GM18951 (cell line): ENCODE data around the gene ROBO3.

Experiments used
- POLR2A ChIP-seq: IDR thresholded peaks from 4 replicates; pipeline ENCODE4 v1.6.1; 2011; ENCODE audit warnings: mild to moderate bottlenecking; ENCODE audit not compliant: insufficient read length, insufficient read depth; ENCODE audit errors: extremely low read depth
- in situ Hi-C: fragments of 300-500 bp; cut with MboI; formaldehyde crosslinking; loops from one replicate; pipeline ENCODE4 v1.12.0; 2022; ENCODE audit warnings: low sequenced_read_pairs, mixed read lengths, inconsistent platforms; ENCODE audit not compliant: unreplicated experiment

ROBO3 gene

DNA sequence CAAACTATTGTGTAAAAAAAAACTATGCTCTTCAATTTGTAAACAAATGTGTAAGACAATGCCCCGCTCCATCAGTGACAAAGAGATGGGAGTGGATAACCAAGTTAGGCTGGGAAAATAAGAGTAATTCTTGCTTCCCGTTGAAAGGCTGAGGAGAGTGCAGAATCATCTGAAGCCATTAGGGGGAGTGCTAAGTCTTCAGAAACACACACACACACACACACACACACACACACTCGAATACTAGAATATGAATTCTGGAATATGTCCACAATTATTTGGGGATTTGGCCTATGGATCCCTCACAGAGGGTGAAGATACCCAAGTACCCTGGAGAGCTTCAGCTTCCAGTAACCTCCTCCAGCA lies 27.8 kb upstream of the ROBO3 start:
- in situ Hi-C loops, result loop anchor here (10.0 kb wide), 1 partner anchor 173 kb away; no protein-coding TSS in a partner anchor
- no peak for TF ChIP-seq POLR2A

DNA sequence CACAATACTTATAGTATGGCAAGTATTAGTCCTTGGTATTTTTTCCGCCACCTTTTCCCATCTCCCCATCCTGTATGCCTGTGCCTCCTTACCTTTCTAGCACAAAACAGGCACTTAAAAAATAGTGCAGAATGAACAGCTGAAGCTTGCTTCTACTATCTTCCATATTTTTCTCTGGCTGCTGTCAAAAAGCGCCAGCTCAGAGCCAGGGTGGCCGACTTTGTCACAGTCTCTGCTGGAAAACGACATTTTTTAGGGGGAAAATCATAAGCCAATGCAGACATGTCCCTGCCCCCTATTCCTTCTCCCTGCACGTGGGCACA lies 26.5 kb upstream of the ROBO3 start:
- in situ Hi-C loops, result loop anchor here (10.0 kb wide), 1 partner anchor 174 kb away; no protein-coding TSS in a partner anchor
- no peak for TF ChIP-seq POLR2A

DNA sequence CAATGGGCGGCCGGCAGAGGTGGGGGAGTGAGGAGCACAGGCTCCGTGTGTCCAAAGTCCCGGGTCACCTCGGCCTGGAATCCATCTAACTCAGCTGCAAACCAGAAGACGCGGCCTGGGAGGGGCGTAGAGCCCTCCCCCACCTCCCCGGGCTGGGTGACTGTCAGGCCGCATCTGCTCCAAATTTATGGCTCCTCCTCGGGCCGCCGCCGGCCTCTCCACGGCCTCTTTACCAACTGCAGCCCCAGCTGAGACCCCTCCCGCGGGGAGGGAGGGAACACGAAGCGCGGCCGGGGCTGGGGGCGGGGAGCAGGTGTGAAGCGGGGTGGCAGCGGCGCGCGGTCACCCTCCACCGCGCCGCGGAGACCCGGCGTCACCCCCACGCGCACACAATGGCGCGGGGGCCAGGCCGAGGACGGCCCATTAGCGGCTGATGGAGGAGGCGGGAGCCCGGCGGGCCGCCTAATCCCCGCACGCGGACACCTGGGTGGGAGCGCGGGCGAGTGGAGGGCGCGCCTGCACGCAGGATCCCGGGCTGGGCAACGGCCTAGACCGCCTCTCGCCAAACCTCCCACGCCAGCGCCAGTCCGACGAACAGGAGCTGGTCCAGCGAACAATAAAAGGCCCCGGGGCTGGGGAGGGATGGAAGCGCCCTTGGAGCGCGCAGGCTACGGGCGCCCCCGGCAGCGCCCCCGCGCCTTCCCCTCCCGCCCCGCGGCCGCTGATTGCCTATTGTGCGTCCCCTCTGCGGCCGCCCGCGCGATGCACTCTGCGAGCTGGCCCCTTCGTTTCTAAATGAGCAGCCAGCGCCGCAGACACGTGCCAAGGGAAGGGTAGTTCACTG lies 25.9 kb upstream of the ROBO3 start:
- in situ Hi-C loops, result loop anchor here (10.0 kb wide), 1 partner anchor 175 kb away; no protein-coding TSS in a partner anchor

DNA sequence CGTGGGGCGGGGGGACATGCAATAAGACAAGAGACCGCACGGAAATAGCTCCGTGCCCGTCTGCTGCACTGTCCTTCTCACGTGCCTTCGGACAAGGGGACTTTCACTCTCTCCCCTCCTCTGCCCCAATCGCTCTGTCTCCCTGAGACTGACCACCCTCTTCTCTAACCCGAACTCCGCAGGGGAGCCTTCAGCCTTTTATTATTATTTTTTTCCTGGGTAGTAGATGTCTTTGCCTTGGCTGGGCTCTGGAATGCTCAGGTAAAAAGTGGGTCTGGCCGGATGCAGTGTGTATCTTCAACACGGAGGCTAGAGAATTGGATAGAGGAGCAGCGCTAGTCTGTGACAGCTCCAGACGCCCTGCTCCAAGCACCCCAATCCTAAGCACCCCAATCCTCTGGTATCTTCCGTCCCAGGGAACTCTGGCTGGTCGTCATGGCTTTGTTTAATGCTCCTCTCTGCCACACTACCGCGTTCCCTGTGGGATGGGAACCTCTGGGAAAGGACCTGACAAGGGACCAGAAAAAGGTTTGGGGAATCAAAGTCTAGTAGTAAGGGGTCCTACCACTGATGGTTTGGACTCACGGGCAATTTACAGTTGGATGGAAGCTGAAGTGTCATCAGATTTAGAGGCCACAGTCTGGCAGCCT lies 25.1 kb upstream of the ROBO3 start:
- TF ChIP-seq POLR2A, result no peak
- in situ Hi-C loops, result loop anchor here (10.0 kb wide), 1 partner anchor 175 kb away; no protein-coding TSS in a partner anchor

More for the DNA sequence above, 25.9 kb upstream of the ROBO3 start:
- TF ChIP-seq POLR2A, result no peak

DNA sequence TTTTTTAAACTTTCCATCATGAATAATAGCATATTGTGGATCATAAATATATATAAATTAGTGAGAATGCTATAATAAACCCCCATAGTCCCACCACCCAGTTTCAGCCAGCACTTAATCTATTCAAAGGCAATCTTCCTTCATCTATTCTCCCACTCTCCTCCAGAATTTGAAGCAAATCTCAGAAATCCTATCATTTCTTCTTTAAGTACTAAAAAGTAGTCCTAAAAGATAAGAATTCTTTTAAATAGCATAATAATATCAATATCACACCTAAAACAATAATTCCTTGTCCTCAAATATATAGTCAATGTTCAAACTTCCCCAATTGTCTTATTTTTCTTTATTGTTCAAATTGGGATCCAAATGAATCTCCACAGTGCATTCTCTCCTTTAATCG lies 24.6 kb upstream of the ROBO3 start:
- in situ Hi-C loops, result no loop called here
- no peak for TF ChIP-seq POLR2A

DNA sequence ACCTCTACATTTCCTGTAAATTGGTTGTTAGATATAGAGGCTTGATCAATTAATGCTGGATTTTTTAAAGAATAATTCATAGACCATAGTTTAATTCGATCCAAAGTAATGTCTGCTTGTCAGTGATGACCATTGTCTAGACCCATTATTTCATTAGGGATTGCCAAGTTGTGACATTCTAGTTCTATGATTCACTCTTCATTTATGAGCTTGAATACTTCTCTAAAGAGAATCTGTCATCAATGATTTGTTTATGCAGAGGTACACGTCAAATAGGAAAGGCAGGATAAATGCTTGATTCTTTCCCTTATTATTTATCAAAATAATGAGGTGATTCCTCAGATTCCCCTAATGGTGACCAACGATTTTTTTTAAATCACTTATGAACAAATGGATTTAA lies 24.0 kb upstream of the ROBO3 start:
- in situ Hi-C loops, result no loop called here
- TF ChIP-seq POLR2A, result no peak

DNA sequence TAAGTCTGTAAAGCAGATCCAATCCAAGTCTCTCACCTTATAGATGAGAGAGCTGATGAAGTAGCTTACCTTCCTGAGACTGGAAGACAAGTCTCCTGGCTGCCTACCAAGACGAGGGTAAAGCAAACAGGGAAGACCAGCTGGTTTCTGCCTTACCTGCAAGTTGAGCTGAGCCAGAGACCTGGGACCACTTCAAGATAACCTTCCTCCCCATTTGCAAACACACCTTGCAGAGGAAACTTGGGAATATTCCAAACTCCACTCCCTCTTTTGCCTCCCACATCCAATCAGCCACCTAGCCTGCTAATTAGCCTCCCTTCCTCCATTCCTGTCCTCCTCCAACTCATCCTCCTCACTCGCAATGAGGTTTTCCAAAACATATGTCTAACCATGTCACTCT lies 23.4 kb upstream of the ROBO3 start:
- in situ Hi-C loops, result no loop called here
- TF ChIP-seq POLR2A, result no peak

DNA sequence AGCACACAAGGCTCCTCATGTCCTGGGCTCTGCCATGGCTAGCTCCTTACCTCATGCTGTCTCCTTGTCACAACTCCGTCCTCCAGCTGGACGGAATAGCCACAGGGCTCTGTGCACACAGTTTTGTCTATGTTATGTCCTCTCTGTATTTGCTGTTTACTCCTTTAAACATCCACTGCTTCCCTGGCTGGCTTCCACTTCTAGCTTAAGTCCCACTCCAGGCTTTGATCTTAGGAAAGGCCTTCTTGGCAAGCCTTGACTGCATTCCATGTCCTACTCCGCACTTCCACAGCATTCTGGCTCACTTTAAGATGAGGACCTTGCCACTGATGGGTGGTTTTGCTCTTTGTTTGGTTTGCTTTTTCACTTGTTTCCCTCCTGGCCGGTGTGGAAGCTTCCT lies 22.9 kb upstream of the ROBO3 start:
- in situ Hi-C loops, result no loop called here
- no peak for TF ChIP-seq POLR2A

DNA sequence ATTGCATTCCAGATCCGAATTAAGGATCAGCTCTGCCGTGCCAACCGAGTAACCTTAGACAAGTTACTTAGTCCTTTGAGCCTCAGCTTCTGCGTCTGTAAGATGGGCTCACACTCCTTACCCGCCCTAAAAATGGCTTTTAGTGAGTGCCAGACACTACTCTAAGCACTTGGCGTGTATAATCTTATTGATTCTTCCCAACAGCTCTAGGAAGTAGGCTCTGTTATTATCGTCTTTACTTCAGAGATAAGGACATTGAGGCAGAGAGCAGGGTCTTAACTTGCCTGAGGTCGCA lies 21.7 kb upstream of the ROBO3 start:
- no peak for TF ChIP-seq POLR2A
- in situ Hi-C loops, result no loop called here

DNA sequence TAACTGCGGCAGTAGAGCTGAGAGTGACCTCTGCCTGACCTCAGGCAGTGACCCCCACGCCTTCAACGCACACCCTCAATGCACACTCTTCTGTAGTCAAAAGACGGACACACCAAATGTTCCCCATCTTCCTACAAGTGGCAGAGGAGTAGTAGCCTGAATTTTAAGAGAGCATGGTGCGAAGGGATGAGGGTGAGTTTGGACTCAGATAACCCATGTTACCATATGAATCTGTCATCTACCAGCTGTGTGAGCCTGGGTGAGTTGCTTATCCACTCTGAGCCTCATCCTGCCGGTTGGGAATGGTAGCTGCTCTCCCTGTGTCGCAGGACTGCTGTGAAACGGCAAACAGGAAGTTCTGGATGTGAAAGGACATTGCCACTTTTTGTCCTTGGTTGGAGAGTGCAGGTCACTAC lies 20.6 kb upstream of the ROBO3 start:
- in situ Hi-C loops, result no loop called here
- TF ChIP-seq POLR2A, result no peak

DNA sequence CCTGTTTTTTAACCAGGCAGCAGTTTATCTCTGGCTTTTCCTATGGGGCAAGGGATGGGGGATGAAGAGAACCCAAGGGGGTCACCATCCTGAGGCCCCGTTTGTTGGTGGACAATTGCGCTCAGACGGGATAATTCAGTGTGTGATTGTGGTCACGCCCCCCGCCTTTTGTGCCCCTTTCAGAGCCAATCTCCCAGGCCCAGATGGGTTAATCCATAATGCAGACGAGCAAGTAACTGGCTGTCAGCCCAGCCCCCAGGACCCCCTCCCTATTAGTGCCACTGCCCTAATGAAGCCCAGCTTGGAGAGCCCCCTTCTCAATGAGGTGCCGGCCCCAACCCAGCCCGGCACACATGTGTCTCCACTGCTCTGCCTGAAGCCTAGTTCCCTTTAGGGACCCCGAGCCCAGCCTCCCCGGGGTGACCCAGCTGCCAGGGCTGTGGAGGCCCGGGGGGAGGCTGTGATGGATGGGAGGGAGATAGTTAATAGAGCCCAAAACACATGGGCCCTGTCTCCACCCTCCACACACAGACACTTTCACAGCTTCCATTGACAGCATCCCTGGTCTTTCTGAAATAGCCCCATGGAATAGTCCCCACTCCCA lies 19.1 kb upstream of the ROBO3 start:
- in situ Hi-C loops, result no loop called here
- no peak for TF ChIP-seq POLR2A

DNA sequence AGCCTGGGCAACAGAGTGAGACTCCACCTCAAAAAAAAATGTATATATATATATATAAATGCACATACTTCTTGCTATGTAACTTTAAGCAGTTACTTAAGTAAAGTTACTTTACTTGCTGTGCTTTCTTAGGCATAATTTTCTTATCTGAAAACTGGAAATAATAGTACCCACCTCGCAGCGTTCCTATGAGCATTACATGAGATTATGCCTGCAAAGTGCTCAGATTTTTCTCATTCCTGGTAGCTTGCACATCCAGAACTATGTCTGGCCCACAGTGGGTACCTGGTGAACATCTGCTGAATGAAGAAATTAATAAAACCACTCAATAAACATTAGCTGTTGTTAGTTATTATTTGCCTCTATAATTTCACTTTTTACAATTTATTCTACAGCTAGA lies 6.1 kb upstream of the ROBO3 start:
- no peak for TF ChIP-seq POLR2A

DNA sequence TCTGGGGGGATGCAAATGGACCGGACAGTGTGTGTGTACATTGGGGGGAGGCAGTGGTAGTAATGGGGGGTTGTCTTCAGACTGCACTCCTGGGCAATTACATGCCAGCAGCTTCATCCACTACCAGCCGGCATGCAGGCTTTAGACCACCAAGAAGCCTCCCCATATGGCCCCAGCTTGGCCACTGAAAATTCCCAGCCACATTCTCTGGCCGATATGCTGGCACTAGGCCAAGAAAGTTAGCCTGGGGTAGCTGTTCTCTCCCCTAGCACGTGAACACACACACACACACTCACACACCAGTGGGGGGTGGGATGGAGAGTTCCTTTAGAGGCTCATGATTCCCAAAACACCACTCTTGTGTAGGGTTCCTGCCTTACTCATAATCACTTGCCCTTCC lies 3.6 kb upstream of the ROBO3 start:
- no peak for TF ChIP-seq POLR2A
- in situ Hi-C loops, result no loop called here

More for the DNA sequence above, 6.1 kb upstream of the ROBO3 start:
- in situ Hi-C loops, result no loop called here
